SH-SY5Y (cell line): Measurements from ENCODE around the gene UTP15.

Experiments
- GATA2 ChIP-seq: IDR thresholded peaks from 2 replicates; pipeline ENCODE4 v1.6.1; 2011; ENCODE audit warnings: mild to moderate bottlenecking, low read depth, low read length
- GATA3 ChIP-seq: IDR thresholded peaks from 2 replicates; pipeline ENCODE4 v1.6.1; 2011; ENCODE audit warnings: low read depth, mild to moderate bottlenecking, low read length, moderate library complexity

DNA sequence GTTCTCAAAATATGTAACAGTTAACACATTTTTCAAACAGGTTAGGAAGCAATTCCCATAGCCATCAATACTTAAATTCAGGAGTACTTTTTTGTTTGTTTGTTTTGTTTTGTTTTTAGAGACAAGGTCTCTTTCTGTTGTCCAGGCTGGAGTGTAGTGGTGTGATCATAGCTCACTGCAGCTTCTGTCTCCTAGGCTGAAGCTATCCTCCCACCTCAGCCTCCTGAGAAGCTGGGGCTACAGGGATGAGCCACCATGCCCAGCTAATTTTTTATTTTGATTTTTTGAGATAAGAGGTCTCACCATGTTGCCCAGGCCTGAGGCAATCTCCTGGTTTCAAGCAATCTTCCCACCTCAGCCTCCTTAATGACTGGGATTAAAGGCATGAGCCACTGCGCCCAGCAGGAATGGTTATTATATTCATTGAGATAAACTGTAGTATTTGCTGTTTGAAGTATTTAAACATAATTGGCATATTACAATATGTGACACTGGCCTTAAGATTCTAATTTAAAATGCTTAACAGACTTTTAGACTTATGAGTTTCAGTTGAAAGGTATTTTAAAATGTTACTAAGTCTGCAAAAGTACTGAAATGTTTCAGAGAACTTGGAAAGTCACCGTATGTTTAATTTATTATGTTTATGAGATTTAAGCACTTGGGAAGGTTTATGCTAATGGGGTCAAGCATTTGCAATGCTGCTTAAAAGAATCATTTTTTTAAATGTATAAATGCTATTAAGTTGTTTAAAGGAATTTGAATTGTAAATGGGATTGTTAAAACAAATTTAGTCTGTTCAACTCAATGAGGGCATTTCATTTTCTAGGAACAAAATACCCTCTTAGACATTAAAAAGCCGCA is 17.0 kb downstream of the UTP15 start:
- TF ChIP-seq GATA2 (no peak), GATA3 (no peak)
